HepG2 (cell line): Measurements from ENCODE around the gene KCNF1. TPM values are rescaled to one million over a fixed set of nuclear protein-coding genes. Genes with fewer than 3 reads are reported as not detected.

Source experiments
- CBX1 ChIP-seq: IDR thresholded peaks from one replicate; pipeline ENCODE4 v1.6.1; 2016; ENCODE audit warnings: antibody characterized with exemption, low read depth
- CENPT ChIP-seq: sonication (generic); formaldehyde crosslinking; IDR thresholded peaks from 2 replicates; pipeline ENCODE4 v1.8.0; 2022; ENCODE audit warnings: low read depth, mild to moderate bottlenecking, moderate library complexity, missing genetic modification reagents
- HCFC1 ChIP-seq: fragments of 150-350 bp; IDR thresholded peaks from 2 replicates; pipeline ENCODE4 v1.6.1; 2014; ENCODE audit warnings: low read depth, low read length
- HNRNPL ChIP-seq: fragments of 200-400 bp; formaldehyde crosslinking; IDR thresholded peaks from 2 replicates; pipeline ENCODE4 v1.6.1; 2017; ENCODE audit warnings: mild to moderate bottlenecking, low read depth, low read length
- JDP2 ChIP-seq: sonication (generic); formaldehyde crosslinking; IDR thresholded peaks from 2 replicates; pipeline ENCODE4 v1.8.1; 2022; ENCODE audit warnings: missing genetic modification reagents, borderline replicate concordance
- KLF12 ChIP-seq: sonication (generic); formaldehyde crosslinking; IDR thresholded peaks from 2 replicates; pipeline ENCODE4 v1.4.0; 2020; ENCODE audit warnings: missing genetic modification reagents, borderline replicate concordance
- MAFG ChIP-seq: sonication (generic); formaldehyde crosslinking; IDR thresholded peaks from 2 replicates; pipeline ENCODE4 v1.5.1; 2020; ENCODE audit warnings: mild to moderate bottlenecking, missing genetic modification reagents
- MBD4 ChIP-seq: IDR thresholded peaks from 2 replicates; pipeline ENCODE4 v1.6.1; 2012; ENCODE audit warnings: low read length, inconsistent platforms, borderline replicate concordance
- MEIS2 ChIP-seq: sonication (generic); formaldehyde crosslinking; IDR thresholded peaks from 2 replicates; pipeline ENCODE4 v1.9.0; 2021; ENCODE audit warnings: mild to moderate bottlenecking, missing genetic modification reagents
- NCOA2 ChIP-seq: sonication (generic); formaldehyde crosslinking; IDR thresholded peaks from 2 replicates; pipeline ENCODE4 v1.8.0; 2022; ENCODE audit warnings: inconsistent platforms
- PHF8 ChIP-seq: sonication (generic); formaldehyde crosslinking; IDR thresholded peaks from 2 replicates; pipeline ENCODE4 v1.5.0; 2020; ENCODE audit warnings: missing genetic modification reagents
- SALL1 ChIP-seq: sonication (generic); formaldehyde crosslinking; IDR thresholded peaks from 2 replicates; pipeline ENCODE4 v1.8.0; 2022; ENCODE audit warnings: mild to moderate bottlenecking, missing genetic modification reagents
- SMAD1 ChIP-seq: sonication (generic); formaldehyde crosslinking; IDR thresholded peaks from 2 replicates; pipeline ENCODE4 v1.4.0; 2020; ENCODE audit warnings: missing genetic modification reagents, low read depth, mild to moderate bottlenecking, borderline replicate concordance
- SP140L ChIP-seq: sonication (generic); formaldehyde crosslinking; IDR thresholded peaks from 2 replicates; pipeline ENCODE4 v1.4.0; 2020; ENCODE audit warnings: missing genetic modification reagents, borderline replicate concordance
- ZNF235 ChIP-seq: sonication (generic); formaldehyde crosslinking; IDR thresholded peaks from 2 replicates; pipeline ENCODE4 v1.8.1; 2023; ENCODE audit warnings: mild to moderate bottlenecking, missing genetic modification reagents, borderline replicate concordance
- ZNF253 ChIP-seq: sonication (generic); formaldehyde crosslinking; IDR thresholded peaks from 2 replicates; pipeline ENCODE4 v1.8.0; 2022; ENCODE audit warnings: mild to moderate bottlenecking, missing genetic modification reagents, borderline replicate concordance
- ZNF431 ChIP-seq: sonication (generic); formaldehyde crosslinking; IDR thresholded peaks from 2 replicates; pipeline ENCODE4 v1.9.0; 2022; ENCODE audit warnings: missing genetic modification reagents, low read depth, mild to moderate bottlenecking, borderline replicate concordance
- ZNF547 ChIP-seq: sonication (generic); formaldehyde crosslinking; IDR thresholded peaks from 2 replicates; pipeline ENCODE4 v1.5.1; 2020; ENCODE audit warnings: mild to moderate bottlenecking, missing genetic modification reagents
- ZNF570 ChIP-seq: sonication (generic); formaldehyde crosslinking; IDR thresholded peaks from 2 replicates; pipeline ENCODE4 v1.4.0; 2020; ENCODE audit warnings: mild to moderate bottlenecking, missing genetic modification reagents, borderline replicate concordance
- ZNF703 ChIP-seq: sonication (generic); formaldehyde crosslinking; IDR thresholded peaks from 2 replicates; pipeline ENCODE4 v1.5.1; 2020; ENCODE audit warnings: missing genetic modification reagents, mild to moderate bottlenecking, moderate library complexity, borderline replicate concordance
- ZNF772 ChIP-seq: sonication (generic); formaldehyde crosslinking; IDR thresholded peaks from 2 replicates; pipeline ENCODE4 v1.5.0; 2020; ENCODE audit warnings: mild to moderate bottlenecking, missing genetic modification reagents
- polyA plus RNA-seq, 8 experiments: library from polyadenylated mRNA; depleted of rRNA in 3 of 8; stranded (reverse) in 7 of 8; unstranded in 1 of 8; fragments of >200 nt; fragmentation: Illumina TruSeq in 4 of 8; extraction: Trizol in 4 of 8; gene quantifications; 2 replicates each; pipeline versions ENCODE4 v1.2.1 to v1.2.3, GENCODE V29; 2011 to 2016; ENCODE audit warnings: low read depth in 4 of 8, missing spikeins in 1 of 8, mixed read lengths in 1 of 8; ENCODE audit not compliant: insufficient read depth in 1 of 8
- total RNA-seq, 5 experiments: library from RNA; depleted of rRNA; stranded (reverse); fragments of >200 nt; fragmentation: Illumina TruSeq; extraction: Trizol; gene quantifications; 2 replicates each; pipeline ENCODE4 v1.2.3, GENCODE V29; 2016; ENCODE audit warnings: low read depth in 1 of 5
- TF ChIP-seq, protein P1 (sequence below): sonication (generic); formaldehyde crosslinking; IDR thresholded peaks from 2 replicates; pipeline ENCODE4 v1.4.0; 2020; ENCODE audit warnings: missing genetic modification reagents, borderline replicate concordance
- TF ChIP-seq, protein P2 (sequence below): IDR thresholded peaks from 2 replicates; pipeline ENCODE4 v1.6.1; 2016; ENCODE audit warnings: low read depth, borderline replicate concordance
- TF ChIP-seq, protein P3 (sequence below): sonication (generic); formaldehyde crosslinking; IDR thresholded peaks from 2 replicates; pipeline ENCODE4 v1.5.1; 2020; ENCODE audit warnings: mild to moderate bottlenecking, missing genetic modification reagents, borderline replicate concordance

The KCNF1 gene
- total and polyA plus RNA-seq, 2 of the 13 experiments (the other 11 are each of a cell fraction or from before 2014, with no cell fraction given): 0.09 to 0.12 TPM

DNA sequence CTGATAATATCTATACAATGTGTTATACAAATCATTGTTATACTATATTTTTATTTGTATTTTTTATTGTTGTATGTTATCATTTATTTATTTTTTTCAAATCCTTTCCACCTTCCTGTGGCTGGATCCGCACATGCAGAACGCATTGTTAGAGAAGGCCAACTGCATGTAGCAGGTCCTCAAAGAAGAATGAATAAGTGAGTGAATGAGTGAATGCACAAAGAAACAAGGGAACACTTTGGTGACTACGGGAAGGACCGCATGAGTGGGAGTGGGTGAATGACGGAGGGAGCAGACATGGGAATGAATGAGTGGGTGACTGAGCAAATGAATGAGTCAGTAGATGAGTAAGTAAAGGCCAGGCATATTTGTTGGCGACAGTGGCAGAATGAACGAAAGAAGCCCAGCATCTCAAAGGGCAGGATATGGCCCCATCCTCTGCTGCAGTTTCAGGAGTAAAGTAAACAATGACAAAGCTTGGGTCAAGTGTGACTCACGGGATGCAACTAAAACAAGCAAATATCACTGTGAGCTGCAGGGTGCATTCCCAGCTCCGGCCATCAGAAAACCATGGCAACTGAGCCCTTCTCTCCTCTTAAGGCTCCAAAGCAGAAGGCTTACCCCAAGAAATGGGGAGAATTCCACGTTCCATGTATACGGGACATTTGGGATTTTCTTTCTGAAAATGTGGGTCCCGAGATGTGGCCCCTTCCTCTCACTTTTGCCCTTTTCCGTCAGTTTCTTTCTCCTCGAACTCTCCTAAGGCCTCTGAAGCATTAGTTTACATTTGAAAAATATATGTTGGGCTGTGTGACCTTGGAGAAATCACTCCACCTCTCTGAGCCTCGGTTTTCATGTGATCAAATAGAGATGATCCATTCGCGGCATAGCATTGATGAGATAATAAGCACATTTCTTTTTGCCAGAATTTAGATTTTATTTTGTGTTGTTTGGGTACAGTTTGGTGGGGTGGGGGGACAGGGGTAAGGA is 24.5 kb downstream of the KCNF1 start (continued):
- TF ChIP-seq, protein P1, sequence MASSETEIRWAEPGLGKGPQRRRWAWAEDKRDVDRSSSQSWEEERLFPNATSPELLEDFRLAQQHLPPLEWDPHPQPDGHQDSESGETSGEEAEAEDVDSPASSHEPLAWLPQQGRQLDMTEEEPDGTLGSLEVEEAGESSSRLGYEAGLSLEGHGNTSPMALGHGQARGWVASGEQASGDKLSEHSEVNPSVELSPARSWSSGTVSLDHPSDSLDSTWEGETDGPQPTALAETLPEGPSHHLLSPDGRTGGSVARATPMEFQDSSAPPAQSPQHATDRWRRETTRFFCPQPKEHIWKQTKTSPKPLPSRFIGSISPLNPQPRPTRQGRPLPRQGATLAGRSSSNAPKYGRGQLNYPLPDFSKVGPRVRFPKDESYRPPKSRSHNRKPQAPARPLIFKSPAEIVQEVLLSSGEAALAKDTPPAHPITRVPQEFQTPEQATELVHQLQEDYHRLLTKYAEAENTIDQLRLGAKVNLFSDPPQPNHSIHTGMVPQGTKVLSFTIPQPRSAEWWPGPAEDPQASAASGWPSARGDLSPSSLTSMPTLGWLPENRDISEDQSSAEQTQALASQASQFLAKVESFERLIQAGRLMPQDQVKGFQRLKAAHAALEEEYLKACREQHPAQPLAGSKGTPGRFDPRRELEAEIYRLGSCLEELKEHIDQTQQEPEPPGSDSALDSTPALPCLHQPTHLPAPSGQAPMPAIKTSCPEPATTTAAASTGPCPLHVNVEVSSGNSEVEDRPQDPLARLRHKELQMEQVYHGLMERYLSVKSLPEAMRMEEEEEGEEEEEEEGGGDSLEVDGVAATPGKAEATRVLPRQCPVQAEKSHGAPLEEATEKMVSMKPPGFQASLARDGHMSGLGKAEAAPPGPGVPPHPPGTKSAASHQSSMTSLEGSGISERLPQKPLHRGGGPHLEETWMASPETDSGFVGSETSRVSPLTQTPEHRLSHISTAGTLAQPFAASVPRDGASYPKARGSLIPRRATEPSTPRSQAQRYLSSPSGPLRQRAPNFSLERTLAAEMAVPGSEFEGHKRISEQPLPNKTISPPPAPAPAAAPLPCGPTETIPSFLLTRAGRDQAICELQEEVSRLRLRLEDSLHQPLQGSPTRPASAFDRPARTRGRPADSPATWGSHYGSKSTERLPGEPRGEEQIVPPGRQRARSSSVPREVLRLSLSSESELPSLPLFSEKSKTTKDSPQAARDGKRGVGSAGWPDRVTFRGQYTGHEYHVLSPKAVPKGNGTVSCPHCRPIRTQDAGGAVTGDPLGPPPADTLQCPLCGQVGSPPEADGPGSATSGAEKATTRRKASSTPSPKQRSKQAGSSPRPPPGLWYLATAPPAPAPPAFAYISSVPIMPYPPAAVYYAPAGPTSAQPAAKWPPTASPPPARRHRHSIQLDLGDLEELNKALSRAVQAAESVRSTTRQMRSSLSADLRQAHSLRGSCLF (CRISPR knock-in tag): no peak
- TF ChIP-seq ZNF235 (CRISPR knock-in tag) (no peak), ZNF703 (CRISPR knock-in tag) (no peak), CENPT (no peak), ZNF570 (CRISPR knock-in tag) (no peak), NCOA2 (CRISPR knock-in tag) (peak; percentile 84), HCFC1 (no peak), JDP2 (no peak), MAFG (CRISPR knock-in tag) (no peak), PHF8 (CRISPR knock-in tag) (no peak), KLF12 (CRISPR knock-in tag) (no peak), SP140L (CRISPR knock-in tag) (no peak), ZNF547 (CRISPR knock-in tag) (no peak), SALL1 (CRISPR knock-in tag) (peak; percentile 96), HNRNPL (no peak), ZNF772 (CRISPR knock-in tag) (no peak), ZNF253 (CRISPR knock-in tag) (no peak), MBD4 (no peak; the same call in 1 of the 2 replicates), SMAD1 (no peak), MEIS2 (CRISPR knock-in tag) (no peak), CBX1 (peak; percentile 82), ZNF431 (CRISPR knock-in tag) (0 out of 2 replicates have a peak, but pooled peaks have one; percentile 85)
- TF ChIP-seq, protein P2, sequence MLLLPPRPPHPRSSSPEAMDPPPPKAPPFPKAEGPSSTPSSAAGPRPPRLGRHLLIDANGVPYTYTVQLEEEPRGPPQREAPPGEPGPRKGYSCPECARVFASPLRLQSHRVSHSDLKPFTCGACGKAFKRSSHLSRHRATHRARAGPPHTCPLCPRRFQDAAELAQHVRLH (CRISPR knock-in tag): peak; percentile 52; the same call in 1 of the 2 replicates
- TF ChIP-seq, protein P3, sequence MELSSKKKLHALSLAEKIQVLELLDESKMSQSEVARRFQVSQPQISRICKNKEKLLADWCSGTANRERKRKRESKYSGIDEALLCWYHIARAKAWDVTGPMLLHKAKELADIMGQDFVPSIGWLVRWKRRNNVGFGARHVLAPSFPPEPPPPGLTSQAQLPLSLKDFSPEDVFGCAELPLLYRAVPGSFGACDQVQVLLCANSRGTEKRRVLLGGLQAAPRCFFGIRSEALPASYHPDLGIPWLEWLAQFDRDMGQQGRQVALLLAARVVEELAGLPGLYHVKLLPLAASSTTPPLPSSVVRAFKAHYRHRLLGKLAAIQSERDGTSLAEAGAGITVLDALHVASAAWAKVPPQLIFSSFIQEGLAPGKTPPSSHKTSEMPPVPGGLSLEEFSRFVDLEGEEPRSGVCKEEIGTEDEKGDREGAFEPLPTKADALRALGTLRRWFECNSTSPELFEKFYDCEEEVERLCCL (CRISPR knock-in tag): no peak
